D721Med (cell line): ENCODE results near the gene SCT.

Experiments used
- DNase-seq: peaks from one replicate; pipeline ENCODE4 v3.0.0; 2011; ENCODE audit warnings: low spot score; ENCODE audit not compliant: insufficient read length
- FAIRE-seq: peaks from 2 replicates; lab custom pipeline; 2011; peaks lifted over from hg19 to GRCh38; lab: Jason Lieb, UNC
- CTCF ChIP-seq: IDR thresholded peaks from 2 replicates; pipeline ENCODE4 v1.5.1; 2012; ENCODE audit warnings: mild to moderate bottlenecking, control low read depth; ENCODE audit not compliant: insufficient read depth; ENCODE audit errors: missing control alignments

Gene SCT

DNA sequence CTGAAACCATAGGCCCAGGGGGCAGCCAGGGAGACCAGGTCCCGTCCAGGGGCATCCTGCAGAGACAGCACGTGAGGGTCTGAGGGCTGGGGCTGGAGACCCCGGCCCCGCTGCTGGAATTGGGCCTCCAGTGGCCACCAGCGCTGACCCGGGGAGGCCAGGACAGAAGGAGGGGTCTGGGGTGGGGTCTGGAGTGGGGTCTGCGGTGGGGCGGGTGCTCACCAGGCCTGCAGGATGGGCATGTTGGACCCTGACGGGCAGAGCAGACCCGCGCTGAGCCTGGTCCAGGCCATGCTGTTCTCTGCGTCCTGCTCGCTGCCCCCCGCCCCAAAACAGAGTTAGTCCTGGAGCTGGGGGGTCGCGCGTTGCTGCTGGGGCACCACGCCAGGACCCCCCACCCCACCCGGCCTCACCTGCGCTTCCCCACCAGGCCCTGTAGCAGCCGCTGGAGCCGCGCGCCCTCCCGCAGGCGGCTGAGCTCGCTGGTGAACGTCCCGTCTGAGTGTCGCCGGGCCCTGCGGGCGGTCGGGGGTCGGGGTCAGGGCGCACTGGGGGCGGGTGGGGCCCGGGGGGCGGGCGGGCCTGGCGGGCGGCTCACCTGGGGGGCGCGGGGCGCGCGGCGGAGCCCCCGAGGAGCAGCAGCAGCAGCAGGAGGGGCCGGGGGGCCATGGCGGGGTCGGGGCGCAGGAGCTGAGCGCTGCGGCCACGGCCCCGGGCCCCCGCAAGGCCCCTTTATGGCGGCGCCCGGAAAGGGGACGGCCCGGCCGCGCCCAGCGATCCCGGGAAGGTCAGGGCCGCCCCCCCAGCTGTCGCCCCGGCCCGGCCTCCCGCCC, at the start of gene SCT:
Gene SCT, minus strand, starts transcription at position 707 of the 833 bp plus-strand sequence. Its CDS starts 38 bp downstream, at position 669.
- no peak for TF ChIP-seq CTCF
- no peak for DNase-seq
- FAIRE-seq, result no peak

GRCh38 chr11:674406-674805, 47.4 kb upstream of the SCT start:
- DNase-seq, result no peak
- TF ChIP-seq CTCF, result no peak
- FAIRE-seq, result no peak

GRCh38 chr11:673866-674265, 46.9 kb upstream of the SCT start:
- no peak for DNase-seq

GRCh38 chr11:665704-666281, 38.8 kb upstream of the SCT start:
- no peak for TF ChIP-seq CTCF
- DNase-seq (no peak), FAIRE-seq (no peak)

More at GRCh38 chr11:673866-674265, 46.9 kb upstream of the SCT start:
- no peak for TF ChIP-seq CTCF
- no peak for FAIRE-seq

DNA sequence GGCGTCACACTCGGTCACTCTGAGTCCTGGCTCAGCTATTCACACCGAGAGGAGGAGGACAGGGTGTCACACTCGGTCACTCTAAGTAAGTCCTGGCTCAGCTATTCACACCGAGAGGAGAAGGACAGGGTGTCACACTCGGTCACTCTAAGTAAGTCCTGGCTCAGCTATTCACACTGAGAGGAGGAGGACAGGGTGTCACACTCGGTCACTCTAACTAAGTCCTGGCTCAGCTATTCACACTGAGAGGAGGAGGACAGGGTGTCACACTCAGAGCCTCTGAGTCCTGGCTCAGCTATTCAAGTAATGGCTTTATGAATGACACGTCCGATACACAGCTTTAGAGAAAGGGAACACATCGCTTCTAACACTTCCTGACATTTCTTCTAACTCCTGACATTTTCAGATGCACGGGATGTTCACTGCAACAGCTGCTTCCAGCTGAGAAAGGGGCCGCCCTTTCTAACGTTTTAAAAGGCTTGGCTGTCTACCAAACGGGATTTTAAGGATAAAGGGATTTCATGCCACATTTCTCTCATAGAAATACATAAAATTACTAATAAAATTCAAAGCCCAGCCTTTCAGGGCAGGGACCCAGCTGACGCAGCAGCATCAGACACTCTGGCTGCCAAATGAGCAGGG, 38.2 kb upstream of the SCT start:
- DNase-seq (no peak), FAIRE-seq (no peak)
- TF ChIP-seq CTCF, result no peak

DNA sequence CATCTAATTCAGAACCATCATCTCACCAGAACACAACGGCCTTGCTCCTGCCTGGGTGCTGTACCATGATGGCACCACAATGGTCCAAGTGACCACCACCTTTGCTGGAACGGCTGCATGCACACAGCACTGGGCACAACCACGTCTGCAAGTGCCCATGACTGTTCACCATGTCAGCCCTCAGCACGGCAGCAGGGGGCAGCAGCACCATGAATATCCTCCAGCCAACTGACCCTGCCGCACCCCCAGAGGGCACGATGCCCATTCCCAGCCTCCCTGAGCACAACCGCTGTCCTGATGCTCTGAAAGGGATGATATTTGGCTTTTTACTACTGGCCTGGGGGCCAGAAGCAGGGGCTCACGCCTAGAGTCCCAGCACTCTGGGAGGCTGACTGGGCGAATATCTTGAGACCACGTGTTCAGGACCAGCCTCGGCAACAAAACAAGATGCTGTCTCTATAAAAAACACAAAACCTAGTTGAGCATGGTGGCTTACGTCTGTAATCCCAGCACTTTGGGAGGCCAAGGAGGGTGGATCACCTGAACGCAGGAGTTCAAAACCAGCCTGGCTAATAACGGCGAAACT, 35.8 kb upstream of the SCT start:
- no peak for FAIRE-seq
- DNase-seq, result no peak
- peak; percentile 51 for TF ChIP-seq CTCF
